ENCODE data around the gene MACROD2. TPM values are rescaled to one million over a fixed set of nuclear protein-coding genes. Genes with fewer than 3 reads are reported as not detected.

The MACROD2 gene
- total and polyA plus RNA-seq, 2 of the 4 experiments (the other 2 are of a cell fraction), result not detected

DNA sequence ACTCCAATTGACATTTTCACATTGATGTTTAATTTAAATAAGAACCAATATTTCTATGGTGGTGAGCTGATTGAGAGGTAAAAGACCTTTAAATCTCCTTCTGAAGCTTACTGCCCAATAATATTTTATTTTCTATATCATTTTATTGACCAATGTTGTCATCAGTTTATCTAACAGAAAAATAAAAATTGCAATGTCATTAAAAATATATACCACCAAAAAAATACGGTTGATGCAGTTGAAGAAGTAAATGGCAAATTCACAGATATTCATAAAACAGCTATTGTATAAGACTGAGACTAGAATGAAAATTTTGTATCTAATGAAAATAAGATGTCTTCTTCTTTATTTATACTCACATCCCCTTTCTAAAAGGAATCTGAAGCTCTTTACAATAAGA, 1375.1 kb downstream of the MACROD2 start:
- Histone ChIP-seq H2BK15ac (ENCODE audit: low read depth, low read length) (no peak overlapping the region), H3K4me2 (ENCODE audit: low read depth, low read length) (no peak overlapping the region), H3K18ac (ENCODE audit: low read depth, low read length) (no peak overlapping the region), H3K36me3 (ENCODE audit: control insufficient read depth, insufficient read depth, low read length) (no peaks in the 10 kb centered on the region), H2AFZ (replicated peaks; ENCODE audit: low read length, poor library complexity) (no peak overlapping the region), H2AK9ac (replicated peaks; ENCODE audit: low read depth, low read length, poor library complexity) (no peak overlapping the region), H3K4ac (ENCODE audit: low read depth, low read length) (no peak overlapping the region), H3K9ac (ENCODE audit: low read depth, low read length) (no peak overlapping the region), H3K27me3 (ENCODE audit: control insufficient read depth, insufficient read depth, low read length) (no peaks in the 10 kb centered on the region), H4K8ac (ENCODE audit: low read depth in 2 of 2, low read length in 2 of 2) (no peak overlapping the region), H4K20me1 (ENCODE audit: insufficient read depth, low read length) (no peaks in the 10 kb centered on the region), H4K91ac (ENCODE audit: insufficient read depth, low read depth, low read length) (no peak overlapping the region), H3K9me1 (ENCODE audit: insufficient read depth, low read length) (no peaks in the 10 kb centered on the region), H3K14ac (replicated peaks; ENCODE audit: low read depth, low read length) (no peak overlapping the region), H4K5ac (ENCODE audit: low read depth, low read length) (no peak overlapping the region), H2BK5ac (ENCODE audit: low read depth, low read length, poor library complexity, severe bottlenecking) (no peak overlapping the region), H2BK20ac (ENCODE audit: low read depth, low read length) (no peak overlapping the region), H3K79me1 (ENCODE audit: low read depth in 1 of 2, low read length in 2 of 2) (no peaks in the 10 kb centered on the region), H2BK120ac (ENCODE audit: low read depth, low read length) (no peak overlapping the region), H3K56ac (ENCODE audit: extremely low read depth, insufficient read depth, low read length) (no peak overlapping the region), H3K23ac (ENCODE audit: low read depth, low read length) (no peak overlapping the region), H2AK5ac (ENCODE audit: low read depth, low read length) (no peak overlapping the region), H3K27ac (ENCODE audit: insufficient read depth, low read length) (no peak overlapping the region), H3K4me3 (ENCODE audit: insufficient read depth, low read depth, low read length) (no peak overlapping the region), H3K4me1 (ENCODE audit: control insufficient read depth, insufficient read depth, low read length) (no peaks in the 10 kb centered on the region), H3K9me3 (ENCODE audit: control insufficient read depth, insufficient read depth, low read length) (no peaks in the 10 kb centered on the region; the same call in 1 of the 2 replicates)
- no TSS peak for BruUV-seq (replicated peaks)
- in situ Hi-C loops (cut with MboI; ENCODE audit: low sequenced_read_pairs), result no loop called here
- WGBS, 2 experiments (ENCODE audit: extremely low coverage in 2 of 2, insufficient read length in 1 of 2), result no CpG with 5 or more reads among the region's 1 CpG
- intact Hi-C loops (cut with micrococcal nuclease), result no loop called here
- POLR2A ChIA-PET (ENCODE audit: unreplicated experiment), result no interaction called here
- TF ChIP-seq MAFK (IDR thresholded peaks at IDR 0.05; ENCODE audit: low read depth, low read length) (peak; percentile 21; the same call in 1 of the 2 replicates), NFE2L2 (IDR thresholded peaks at IDR 0.05; ENCODE audit: low read depth, low read length) (peak; percentile 27; the same call in 1 of the 2 replicates), MAZ (IDR thresholded peaks at IDR 0.05; ENCODE audit: borderline replicate concordance, low read depth, low read length) (no peak)
- dilution Hi-C loops (cut with HindIII; ENCODE audit: low sequenced_read_pairs, unreplicated experiment), result no loop called here
- no peak for ATAC-seq (ENCODE audit: low read depth)
- CTCF ChIA-PET, result interaction anchor here (0.6 kb wide), 2 partner anchors 969 to 1046 kb away, joined by 3 read pairs; no protein-coding TSS in a partner anchor
- no peak for DNase-seq

All from IMR-90 (cell line).